ENCODE results near the gene CCDC38. TPM values are rescaled to one million over a fixed set of nuclear protein-coding genes. Genes with fewer than 3 reads are reported as not detected.
A peak's percentile ranks its signal among the peaks of the same experiment; 100 is the strongest.

Gene CCDC38
- not detected for total RNA-seq

- ATAC-seq: peak; percentile 97
- H3K4me1 ChIP-seq: peaks cover 0 to 17% (median 0%) of the 10 kb centered on the region in 3 donors
- H3K9me3 ChIP-seq: no peaks in the 10 kb centered on the region
- peak within 1 kb of the TSS; percentile 4 to 93 (median 90) for H3K27ac ChIP-seq
- TF ChIP-seq EP300 (IDR thresholded peaks at IDR 0.05) (no peak), CTCF (IDR thresholded peaks at IDR 0.05) (no peak), POLR2A (IDR thresholded peaks at IDR 0.05) (peak in 1 of 2 donors; percentile 15), POLR2AphosphoS5 (IDR thresholded peaks at IDR 0.05) (no peak)
- H3K27me3 ChIP-seq: no peaks in the 10 kb centered on the region
- H3K36me3 ChIP-seq: no peaks in the 10 kb centered on the region
- 0% methylated on average over 2 to 8 of the region's 51 CpGs for WGBS, 2 donors (ENCODE audit: low coverage in 1 of 2)
- peak within 1 kb of the TSS; percentile 81 to 88 for H3K4me3 ChIP-seq
Observed at GRCh38 chr12:95942524-95943329, at the start of gene CCDC38. Gene CCDC38 (minus strand): TSS chr12:95942614. CDS start chr12:95936509, 6,105 bp downstream.

- no peaks in the 10 kb centered on the region for H3K4me1 ChIP-seq
- TF ChIP-seq EP300 (IDR thresholded peaks at IDR 0.05) (no peak), POLR2A (IDR thresholded peaks at IDR 0.05) (no peak), CTCF (IDR thresholded peaks at IDR 0.05) (no peak), POLR2AphosphoS5 (IDR thresholded peaks at IDR 0.05) (no peak)
- ATAC-seq: no peak
- no peak overlapping the region for H3K4me3 ChIP-seq
- no peaks in the 10 kb centered on the region for H3K27me3 ChIP-seq
- H3K9me3 ChIP-seq: no peaks in the 10 kb centered on the region
- no peaks in the 10 kb centered on the region for H3K36me3 ChIP-seq
- WGBS, 2 donors (ENCODE audit: low coverage in 1 of 2): 75 to 83% methylated on average over 5 to 6 of the region's 7 CpGs
- H3K27ac ChIP-seq: no peak overlapping the region
Observed at GRCh38 chr12:95990136-95990535, 47.7 kb upstream of the CCDC38 start.

- H3K27ac ChIP-seq: no peak overlapping the region
- TF ChIP-seq CTCF (IDR thresholded peaks at IDR 0.05): no peak
- TF ChIP-seq EP300 (IDR thresholded peaks at IDR 0.05): no peak
- TF ChIP-seq POLR2AphosphoS5 (IDR thresholded peaks at IDR 0.05): no peak
- TF ChIP-seq POLR2A (IDR thresholded peaks at IDR 0.05): no peak
Observed at GRCh38 chr12:95989504-95990123, 47.2 kb upstream of the CCDC38 start.

GRCh38 chr12:95988506-95989275 is 46.3 kb upstream of the CCDC38 start:
- ATAC-seq: no peak
- Histone ChIP-seq H3K4me1 (no peaks in the 10 kb centered on the region), H3K4me3 (no peak overlapping the region), H3K27me3 (no peaks in the 10 kb centered on the region), H3K36me3 (no peaks in the 10 kb centered on the region), H3K9me3 (no peaks in the 10 kb centered on the region), H3K27ac (no peak overlapping the region)
- 81 to 88% methylated on average over 10 to 11 of the region's 11 CpGs for WGBS, 2 donors (ENCODE audit: low coverage in 1 of 2)
- TF ChIP-seq CTCF (IDR thresholded peaks at IDR 0.05) (no peak), EP300 (IDR thresholded peaks at IDR 0.05) (no peak), POLR2A (IDR thresholded peaks at IDR 0.05) (no peak), POLR2AphosphoS5 (IDR thresholded peaks at IDR 0.05) (no peak)

More at GRCh38 chr12:95989504-95990123, 47.2 kb upstream of the CCDC38 start:
- no peaks in the 10 kb centered on the region for H3K4me1 ChIP-seq
- no peak overlapping the region for H3K4me3 ChIP-seq
- 56 to 61% methylated on average over 3 to 4 of the region's 4 CpGs for WGBS, 2 donors (ENCODE audit: low coverage in 1 of 2)
- H3K9me3 ChIP-seq: no peaks in the 10 kb centered on the region
- no peaks in the 10 kb centered on the region for H3K36me3 ChIP-seq
- ATAC-seq: no peak
- no peaks in the 10 kb centered on the region for H3K27me3 ChIP-seq
